Pancreas (tissue), 10 donors: ENCODE results near the gene P4HTM. TPM values are rescaled to one million over a fixed set of nuclear protein-coding genes. Genes with fewer than 3 reads are reported as not detected.

Source experiments
- ATAC-seq, 4 donors: fragments of 200-7000 bp; cut with Tn5 transposase; one replicate each; pipeline versions ENCODE4 v1.8.0 to v1.9.1; 2020; ENCODE audit warnings: mild to moderate bottlenecking in 4 of 4, moderate library complexity in 4 of 4
- DNase-seq, 6 donors: peaks; one replicate each; pipeline ENCODE4 v3.0.0-alpha.2; 2020
- FAIRE-seq: peaks from 2 replicates; lab custom pipeline; 2012; peaks lifted over from hg19 to GRCh38; lab: Jason Lieb, UNC
- H3K27ac ChIP-seq, 4 donors: fragments of 200-600 bp; sonication (generic); 1 replicate in 3 of 4; 2 replicates in 1 of 4; pipeline versions ENCODE4 v1.5.0 to v1.8.0; 2020
- H3K27me3 ChIP-seq, 4 donors: fragments of 200-600 bp; one replicate each; pipeline ENCODE4 v1.8.0; 2021
- H3K36me3 ChIP-seq, 3 donors: fragments of 200-600 bp; sonication (generic) in 1 of 3; one replicate each; pipeline versions ENCODE4 v1.5.0 to v1.8.0; 2020 to 2021
- H3K4me1 ChIP-seq, 3 donors: fragments of 200-600 bp; one replicate each; pipeline ENCODE4 v1.8.0; 2021
- H3K4me3 ChIP-seq, 4 donors: fragments of 200-600 bp; sonication (generic) in 2 of 4; one replicate each; pipeline versions ENCODE4 v1.5.0 to v1.8.0; 2020 to 2021
- H3K9me3 ChIP-seq, 4 donors: fragments of 200-600 bp; one replicate each; pipeline ENCODE4 v1.8.0; 2021
- WGBS, 2 donors: extraction: QIAGEN DNeasy Blood & Tissue Kit; methylation state at CpG; one replicate each; pipeline ENCODE4 v1.1.7; 2013; 5-methylcytosine and 5-hydroxymethylcytosine counted together
- intact Hi-C, 3 donors: fragments of 100-400 bp; cut with DNase I; formaldehyde crosslinking; loops; one replicate each; pipeline versions ENCODE4 v1.11.1 to v1.14.2; 2022
- polyA plus RNA-seq, 2 donors: library from polyadenylated mRNA; stranded (reverse); fragments of 200-250 nt; gene quantifications; one replicate each; pipeline ENCODE4 v1.2.3, GENCODE V29; 2013
- total RNA-seq, 6 donors: library from RNA; stranded (reverse); fragmentation: NEBNext Ultra II Directional in 4 of 6; extraction: Animal tissue kit (Norgen Biotek cat#: 25700) in 4 of 6; gene quantifications; one replicate each; pipeline versions ENCODE4 v1.2.1 to v1.2.4, GENCODE V29; 2021 to 2023
- TF ChIP-seq, protein P1 (sequence below), 4 donors: fragments of 200-600 bp; sonication (generic) in 3 of 4; IDR thresholded peaks; one replicate each; pipeline versions ENCODE4 v1.5.0 to v1.8.0; 2021; ENCODE audit warnings: antibody characterized with exemption in 4 of 4
- donor health status: healthy with polysubstance abuse.
- donor health status: DM: no; HTN: no; CAD: no; lungs with moderate emphysema.
- donor health status: DM: no; HTN: no; CAD: no.
- donor health status: control.
- donor health status: control.
- donor health status: Bipolar disorder and iron deficiency.
- donor health status: DM: yes; HTN: yes; CAD: no.
- donor health status: DM: no; HTN: no; CAD: no.
- donor health status: DM: no; HTN: no; CAD: no.
- donor health status: DM: yes; HTN: yes; CAD: no.

P4HTM gene
- total and polyA plus RNA-seq, 8 donors: 29.9 to 108 (median 41.4) TPM

DNA sequence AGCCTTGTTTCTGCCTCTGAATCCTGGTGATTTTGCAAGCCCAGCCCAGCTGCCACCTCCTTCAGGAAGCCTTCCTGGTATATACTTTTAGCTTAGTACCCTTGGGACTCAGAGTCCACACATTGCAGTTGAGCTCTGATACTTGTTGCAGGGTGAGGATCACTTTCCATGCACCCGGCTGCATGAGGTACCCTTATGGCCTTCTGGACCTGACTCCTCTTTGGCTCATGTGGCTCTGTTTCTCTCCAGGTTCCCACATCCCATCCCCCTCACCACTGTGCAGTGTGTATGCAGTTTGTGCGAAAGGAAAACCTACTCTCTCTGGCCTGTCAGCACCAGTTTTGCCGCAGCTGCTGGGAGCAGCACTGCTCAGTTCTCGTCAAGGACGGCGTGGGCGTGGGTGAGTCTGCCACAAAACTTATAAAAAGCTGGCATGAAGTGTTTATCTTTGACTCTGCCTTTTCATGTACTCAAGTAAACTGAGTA is 23.1 kb upstream of the P4HTM start:
- no peak for ATAC-seq
- WGBS, 2 donors: 90 to 91% methylated on average over 7 of the region's 7 CpGs
- Histone ChIP-seq H3K4me3 (no peak overlapping the region), H3K27me3 (no peaks in the 10 kb centered on the region), H3K36me3 (peaks cover 3 to 44% (median 9%) of the 10 kb centered on the region in 3 donors), H3K9me3 (no peaks in the 10 kb centered on the region), H3K4me1 (no peaks in the 10 kb centered on the region), H3K27ac (no peak overlapping the region)
- TF ChIP-seq, protein P1, sequence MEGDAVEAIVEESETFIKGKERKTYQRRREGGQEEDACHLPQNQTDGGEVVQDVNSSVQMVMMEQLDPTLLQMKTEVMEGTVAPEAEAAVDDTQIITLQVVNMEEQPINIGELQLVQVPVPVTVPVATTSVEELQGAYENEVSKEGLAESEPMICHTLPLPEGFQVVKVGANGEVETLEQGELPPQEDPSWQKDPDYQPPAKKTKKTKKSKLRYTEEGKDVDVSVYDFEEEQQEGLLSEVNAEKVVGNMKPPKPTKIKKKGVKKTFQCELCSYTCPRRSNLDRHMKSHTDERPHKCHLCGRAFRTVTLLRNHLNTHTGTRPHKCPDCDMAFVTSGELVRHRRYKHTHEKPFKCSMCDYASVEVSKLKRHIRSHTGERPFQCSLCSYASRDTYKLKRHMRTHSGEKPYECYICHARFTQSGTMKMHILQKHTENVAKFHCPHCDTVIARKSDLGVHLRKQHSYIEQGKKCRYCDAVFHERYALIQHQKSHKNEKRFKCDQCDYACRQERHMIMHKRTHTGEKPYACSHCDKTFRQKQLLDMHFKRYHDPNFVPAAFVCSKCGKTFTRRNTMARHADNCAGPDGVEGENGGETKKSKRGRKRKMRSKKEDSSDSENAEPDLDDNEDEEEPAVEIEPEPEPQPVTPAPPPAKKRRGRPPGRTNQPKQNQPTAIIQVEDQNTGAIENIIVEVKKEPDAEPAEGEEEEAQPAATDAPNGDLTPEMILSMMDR (IDR thresholded peaks at IDR 0.05): no peak
- intact Hi-C loops: no loop called here
- no peak for DNase-seq
- FAIRE-seq: no peak

DNA sequence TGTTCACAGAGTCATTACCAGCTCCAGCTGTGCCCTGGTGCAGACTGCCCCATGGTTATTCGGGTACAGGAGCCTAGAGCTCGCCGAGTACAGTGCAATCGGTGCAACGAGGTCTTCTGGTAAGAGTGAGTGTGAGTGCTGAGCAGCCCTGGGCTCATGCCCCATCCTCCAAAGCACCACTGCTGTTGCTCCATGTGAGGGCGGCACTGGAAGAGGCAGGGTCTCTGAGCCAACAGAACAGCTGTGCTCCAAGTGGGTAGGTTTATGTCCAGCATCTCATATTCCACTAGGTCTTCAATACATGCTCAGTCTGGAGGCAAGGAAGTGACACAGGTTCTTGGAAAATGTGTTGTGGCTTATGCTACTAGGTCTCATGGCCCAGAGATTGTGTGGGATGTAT is 19.5 kb upstream of the P4HTM start:
- TF ChIP-seq, protein P1 (IDR thresholded peaks at IDR 0.05): no peak
- Histone ChIP-seq H3K4me1 (no peaks in the 10 kb centered on the region), H3K27me3 (no peaks in the 10 kb centered on the region), H3K36me3 (peaks cover 0 to 76% (median 31%) of the 10 kb centered on the region in 3 donors), H3K4me3 (no peak overlapping the region), H3K27ac (no peak overlapping the region), H3K9me3 (no peaks in the 10 kb centered on the region)
- intact Hi-C loops: no loop called here
- DNase-seq (no peak), FAIRE-seq (no peak), ATAC-seq (no peak)
- 91 to 92% methylated on average over 6 of the region's 6 CpGs for WGBS, 2 donors

DNA sequence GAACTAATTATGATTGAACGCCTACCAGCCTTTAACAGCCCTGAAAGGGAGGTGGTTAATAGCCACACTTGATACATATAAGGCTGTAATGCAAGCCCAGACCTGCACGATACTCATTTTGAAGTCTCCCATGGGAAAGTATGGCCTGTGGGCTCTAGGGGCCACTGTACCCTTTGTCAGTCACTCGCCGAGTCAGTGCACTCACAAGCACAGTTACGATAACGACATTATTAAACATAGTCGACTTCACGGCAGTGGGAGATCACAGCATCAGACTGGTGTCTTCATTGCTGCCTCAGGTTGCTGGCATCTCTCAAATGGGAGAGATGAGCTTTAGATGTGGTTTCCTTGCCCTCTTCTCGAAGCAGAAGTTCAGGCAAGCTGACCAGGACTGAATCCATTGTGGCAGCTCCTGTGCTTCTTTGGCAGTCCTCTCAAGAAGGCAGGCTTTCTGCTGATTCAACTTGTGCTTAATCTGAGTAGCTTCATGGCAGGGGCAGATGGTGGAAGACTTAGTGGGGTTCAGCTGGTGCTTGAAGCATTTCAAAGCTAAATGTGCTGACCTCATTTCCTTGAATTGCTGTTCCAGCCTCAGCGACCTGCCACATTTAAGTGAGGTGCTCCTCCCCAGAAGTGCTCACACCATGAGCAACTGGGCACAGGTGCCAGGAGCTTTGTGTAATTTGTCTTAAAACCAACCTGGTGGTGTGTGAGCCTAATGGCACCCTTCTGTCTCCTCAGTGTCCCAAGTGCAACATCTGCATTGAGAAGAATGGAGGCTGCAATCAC is 15.8 kb upstream of the P4HTM start:
- Histone ChIP-seq H3K4me3 (no peak overlapping the region), H3K27me3 (no peaks in the 10 kb centered on the region), H3K9me3 (no peaks in the 10 kb centered on the region), H3K27ac (no peak overlapping the region), H3K36me3 (peaks cover 0 to 73% (median 45%) of the 10 kb centered on the region in 3 donors), H3K4me1 (no peaks in the 10 kb centered on the region)
- intact Hi-C loops: no loop called here
- WGBS, 2 donors: 90 to 91% methylated on average over 10 of the region's 10 CpGs
- no peak for DNase-seq
- ATAC-seq: no peak
- no peak for FAIRE-seq
- TF ChIP-seq, protein P1 (IDR thresholded peaks at IDR 0.05): no peak

DNA sequence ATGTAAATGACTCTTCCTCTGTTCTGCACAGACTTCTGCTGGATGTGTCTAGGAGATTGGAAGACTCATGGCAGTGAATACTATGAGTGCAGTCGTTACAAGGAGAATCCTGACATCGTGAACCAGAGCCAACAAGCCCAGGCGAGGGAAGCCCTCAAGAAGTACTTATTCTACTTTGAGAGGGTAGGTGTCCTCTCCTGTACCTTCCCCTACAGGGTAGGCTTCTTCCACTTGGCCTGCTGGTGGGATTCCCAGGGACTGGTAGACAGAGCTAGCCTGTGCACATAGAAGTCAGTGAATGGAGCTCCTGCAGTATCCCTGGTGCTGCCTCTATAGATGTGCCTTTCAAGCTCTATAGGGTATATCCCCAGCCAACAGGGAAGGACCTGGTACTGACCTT is 10.6 kb upstream of the P4HTM start:
- FAIRE-seq (no peak), ATAC-seq (no peak), DNase-seq (no peak)
- H3K27me3 ChIP-seq: no peaks in the 10 kb centered on the region
- intact Hi-C loops: no loop called here
- WGBS, 2 donors: 88 to 93% methylated on average over 3 of the region's 3 CpGs
- H3K9me3 ChIP-seq: no peaks in the 10 kb centered on the region
- H3K4me1 ChIP-seq: no peaks in the 10 kb centered on the region
- peaks cover 0 to 62% (median 48%) of the 10 kb centered on the region in 3 donors for H3K36me3 ChIP-seq
- H3K4me3 ChIP-seq: no peak overlapping the region
- TF ChIP-seq, protein P1 (IDR thresholded peaks at IDR 0.05): no peak
- H3K27ac ChIP-seq: no peak overlapping the region

DNA sequence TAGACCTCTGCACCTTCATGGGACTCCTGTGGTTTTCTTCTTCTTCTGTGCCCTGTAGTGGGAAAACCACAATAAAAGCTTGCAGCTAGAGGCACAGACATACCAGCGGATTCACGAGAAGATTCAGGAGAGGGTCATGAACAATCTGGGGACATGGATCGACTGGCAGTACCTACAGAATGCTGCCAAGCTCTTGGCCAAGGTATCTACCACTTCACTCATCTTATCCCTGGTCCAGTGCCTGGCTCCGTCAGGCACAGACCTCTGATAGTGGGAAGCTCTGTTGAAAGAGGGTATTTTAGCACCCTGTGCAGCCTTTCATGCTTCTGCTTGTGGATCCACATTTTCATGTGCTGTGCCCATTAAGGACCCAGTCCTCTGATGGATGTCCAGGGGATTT is 9.7 kb upstream of the P4HTM start:
- TF ChIP-seq, protein P1 (IDR thresholded peaks at IDR 0.05): no peak
- FAIRE-seq: no peak
- no peak overlapping the region for H3K4me3 ChIP-seq
- H3K27me3 ChIP-seq: no peaks in the 10 kb centered on the region
- H3K4me1 ChIP-seq: no peaks in the 10 kb centered on the region
- H3K36me3 ChIP-seq: peaks cover 0 to 54% (median 39%) of the 10 kb centered on the region in 3 donors
- intact Hi-C loops: loop anchor here in 1 of 3 donors (10.0 kb wide), 1 partner anchor 465 kb away; no protein-coding TSS in a partner anchor
- no peaks in the 10 kb centered on the region for H3K9me3 ChIP-seq
- no peak overlapping the region for H3K27ac ChIP-seq
- DNase-seq: no peak
- WGBS, 2 donors: 88 to 90% methylated on average over 4 of the region's 4 CpGs
- ATAC-seq: no peak
